Keratinocyte (primary cell): ENCODE measurements around the gene TTC39C. TPM values are rescaled to one million over a fixed set of nuclear protein-coding genes. Genes with fewer than 3 reads are reported as not detected.

Source experiments
- DNase-seq: peaks from one replicate; pipeline ENCODE4 v3.0.0-alpha.2; 2011; ENCODE audit warnings: low read depth, missing footprints, low spot score
- FAIRE-seq: peaks from 2 replicates; lab custom pipeline; 2011; peaks lifted over from hg19 to GRCh38; lab: Jason Lieb, UNC
- H2AFZ ChIP-seq: 2 replicates; pipeline ENCODE4 v1.6.0; 2012; ENCODE audit warnings: low read length, control low read depth, inconsistent platforms; ENCODE audit not compliant: control insufficient read depth
- H3K27ac ChIP-seq: 2 replicates; pipeline ENCODE4 v1.5.1; 2011; ENCODE audit warnings: low read length; ENCODE audit not compliant: control insufficient read depth, insufficient read depth
- H3K27me3 ChIP-seq: 3 replicates; pipeline ENCODE4 v1.6.0; 2011; ENCODE audit warnings: low read length; ENCODE audit not compliant: control insufficient read depth, insufficient read depth; ENCODE audit errors: extremely low read depth
- H3K36me3 ChIP-seq, 2 experiments: 2 replicates in 1 of 2; 3 replicates in 1 of 2; pipeline ENCODE4 v1.5.1; 2011; ENCODE audit warnings: low read length in 2 of 2, mild to moderate bottlenecking in 1 of 2; ENCODE audit not compliant: control insufficient read depth in 2 of 2, insufficient read depth in 2 of 2; ENCODE audit errors: extremely low read depth in 1 of 2
- H3K4me1 ChIP-seq: 3 replicates; pipeline ENCODE4 v1.5.1; 2011; ENCODE audit warnings: low read length; ENCODE audit not compliant: control insufficient read depth, insufficient read depth; ENCODE audit errors: extremely low read depth
- H3K4me2 ChIP-seq: 3 replicates; pipeline ENCODE4 v1.6.0; 2011; ENCODE audit warnings: low read depth, low read length; ENCODE audit not compliant: control insufficient read depth, insufficient read depth; ENCODE audit errors: extremely low read depth
- H3K4me3 ChIP-seq, 3 experiments: fragments of 200-600 bp in 1 of 3; sonication (generic) in 1 of 3; 2 replicates in 2 of 3; 3 replicates in 1 of 3; pipeline ENCODE4 v1.5.1; 2011 to 2016; ENCODE audit warnings: low read length in 3 of 3, mild to moderate bottlenecking in 3 of 3, control low read depth in 2 of 3, inconsistent platforms in 1 of 3, low read depth in 1 of 3, mixed read lengths in 1 of 3, mixed run types in 1 of 3, moderate library complexity in 1 of 3; ENCODE audit not compliant: control insufficient read depth in 2 of 3, insufficient read depth in 2 of 3; ENCODE audit errors: extremely low read depth in 1 of 3
- H3K79me2 ChIP-seq: 2 replicates; pipeline ENCODE4 v1.6.0; 2012; ENCODE audit warnings: low read length; ENCODE audit not compliant: control insufficient read depth, insufficient read depth
- H3K9ac ChIP-seq: 3 replicates; pipeline ENCODE4 v1.6.0; 2011; ENCODE audit warnings: low read length; ENCODE audit not compliant: control insufficient read depth, insufficient read depth; ENCODE audit errors: extremely low read depth
- H3K9me1 ChIP-seq: 3 replicates; pipeline ENCODE4 v1.6.0; 2011; ENCODE audit warnings: low read length; ENCODE audit not compliant: control insufficient read depth, insufficient read depth; ENCODE audit errors: extremely low read depth
- H3K9me3 ChIP-seq: 2 replicates; pipeline ENCODE4 v1.5.1; 2012; ENCODE audit warnings: low read depth, low read length; ENCODE audit not compliant: control insufficient read depth
- H4K20me1 ChIP-seq: 3 replicates; pipeline ENCODE4 v1.6.0; 2011; ENCODE audit warnings: low read length; ENCODE audit not compliant: control insufficient read depth, insufficient read depth; ENCODE audit errors: extremely low read depth
- CTCF ChIP-seq, 3 experiments: IDR thresholded peaks in 1 of 3; conservative IDR thresholded peaks in 1 of 3; optimal IDR thresholded peaks in 1 of 3; 2 replicates in 2 of 3; 3 replicates in 1 of 3; pipeline versions ENCODE3 to v1.5.1; 2011; ENCODE audit warnings: low read length in 3 of 3, mild to moderate bottlenecking in 3 of 3, moderate library complexity in 2 of 3, control low read depth in 1 of 3, inconsistent platforms in 1 of 3; ENCODE audit not compliant: insufficient read depth in 2 of 3; ENCODE audit errors: extremely low read depth in 1 of 3
- EZH2 ChIP-seq: IDR thresholded peaks from one replicate; pipeline ENCODE4 v1.6.1; 2012; ENCODE audit warnings: inconsistent platforms, mild to moderate bottlenecking, low read length, moderate library complexity
- dilution Hi-C: fragments of 300-500 bp; cut with MboI; formaldehyde crosslinking; loops from one replicate; pipeline ENCODE4 v1.7.0; 2020; ENCODE audit warnings: low sequenced_read_pairs; ENCODE audit not compliant: extremely low pct_ligation_motif_present
- polyA plus RNA-seq, 5 experiments: library from polyadenylated mRNA; depleted of rRNA in 3 of 5; stranded (reverse) in 3 of 5; stranded (forward) in 1 of 5; unstranded in 1 of 5; fragments of >200 nt; gene quantifications; 1 replicate in 1 of 5; 2 replicates in 3 of 5; 3 replicates in 1 of 5; pipeline versions ENCODE4 v1.2.1 to v1.2.3, GENCODE V29; 2011 to 2012; ENCODE audit warnings: missing spikeins in 2 of 5, low read depth in 1 of 5, low replicate concordance in 1 of 5

TTC39C gene
- polyA plus RNA-seq, 1 donor (not counting 4 experiments of a cell fraction or from before 2014, with no cell fraction given) = 26.8 TPM

- Histone ChIP-seq H3K4me3 (no peak overlapping the region), H3K4me2 (no peak overlapping the region), H3K27me3 (no peaks in the 10 kb centered on the region), H3K9ac (no peak overlapping the region), H3K27ac (no peak overlapping the region), H3K79me2 (peaks cover 61% of the 10 kb centered on the region), H2AFZ (no peak overlapping the region), H3K4me1 (no peaks in the 10 kb centered on the region), H3K9me3 (no peaks in the 10 kb centered on the region), H4K20me1 (no peaks in the 10 kb centered on the region), H3K9me1 (no peaks in the 10 kb centered on the region), H3K36me3 (peaks cover 0 to 2% of the 10 kb centered on the region in 2 experiments)
- no peak for TF ChIP-seq CTCF (optimal IDR thresholded peaks at IDR 0.05 in 1 of 3, IDR thresholded peaks at IDR 0.05 in 1 of 3, conservative IDR thresholded peaks at IDR 0.05 in 1 of 3; ENCODE audit: extremely low read depth in 1 of 3, insufficient read depth in 2 of 3, low read length in 3 of 3)
- TF ChIP-seq EZH2 = no peak
- dilution Hi-C loops = no loop called here
- DNase-seq (no peak), FAIRE-seq (no peak)
Measured at GRCh38 chr18:24035316-24035715, 20.8 kb downstream of the TTC39C start.

- Histone ChIP-seq H3K4me2 (no peak overlapping the region), H3K79me2 (peaks cover 63% of the 10 kb centered on the region), H2AFZ (no peak overlapping the region), H3K27ac (no peak overlapping the region), H3K36me3 (peaks cover 0 to 2% of the 10 kb centered on the region in 2 experiments), H3K4me3 (no peak overlapping the region), H3K4me1 (no peaks in the 10 kb centered on the region), H3K9ac (no peak overlapping the region), H4K20me1 (no peaks in the 10 kb centered on the region), H3K9me3 (no peaks in the 10 kb centered on the region), H3K27me3 (no peaks in the 10 kb centered on the region), H3K9me1 (no peaks in the 10 kb centered on the region)
- TF ChIP-seq CTCF (optimal IDR thresholded peaks at IDR 0.05 in 1 of 3, IDR thresholded peaks at IDR 0.05 in 1 of 3, conservative IDR thresholded peaks at IDR 0.05 in 1 of 3; ENCODE audit: extremely low read depth in 1 of 3, insufficient read depth in 2 of 3, low read length in 3 of 3) = no peak
- no peak for TF ChIP-seq EZH2
- DNase-seq (no peak), FAIRE-seq (no peak)
- dilution Hi-C loops = no loop called here
Measured at GRCh38 chr18:24039671-24040070, 25.1 kb downstream of the TTC39C start.
